Measurements from ENCODE around the gene ASCC1. TPM values are rescaled to one million over a fixed set of nuclear protein-coding genes. Genes with fewer than 3 reads are reported as not detected.

Gene ASCC1
- total and polyA plus RNA-seq, 2 donors (not counting 1 experiment from before 2014, with no cell fraction given): 17.9 to 28.1 TPM

DNA sequence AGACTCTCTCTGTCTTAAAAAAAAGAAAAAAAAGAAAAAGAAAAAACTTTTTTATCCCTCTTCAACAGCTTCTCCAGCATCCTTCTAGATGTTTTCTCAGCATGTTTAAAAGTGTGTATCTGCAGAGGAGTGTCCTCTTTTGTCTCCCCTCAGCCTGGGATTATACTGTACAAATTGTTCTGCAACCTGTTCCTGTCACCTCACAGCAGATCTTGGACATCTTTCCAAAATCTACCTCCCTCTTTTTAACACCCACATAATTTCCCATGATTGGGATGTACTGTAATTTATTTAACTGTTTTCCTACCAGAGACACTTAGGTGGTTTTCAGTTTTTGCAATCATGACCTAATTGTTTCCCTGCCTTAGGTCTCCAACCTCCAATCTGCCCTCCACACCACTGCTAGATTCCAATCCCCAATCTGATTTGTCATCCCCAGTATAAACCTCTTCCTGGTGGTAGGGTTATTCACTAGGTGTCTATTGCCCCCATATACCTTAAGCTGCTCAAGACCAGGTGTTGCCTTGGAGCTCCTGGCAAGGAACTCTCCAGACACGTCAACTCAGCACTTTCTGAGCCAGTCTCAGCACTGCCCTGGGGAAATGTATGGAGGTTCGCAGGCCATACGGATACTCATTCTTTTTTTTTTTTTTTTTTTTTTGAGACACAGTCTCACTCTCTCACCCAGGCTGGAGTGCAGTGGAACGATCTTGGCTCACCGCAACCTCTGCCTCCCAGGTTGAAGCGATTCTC lies 40.1 kb upstream of the ASCC1 start:
- H3K9ac ChIP-seq (ENCODE audit: low read length): no peak overlapping the region
- no peak overlapping the region for H2AFZ ChIP-seq (ENCODE audit: insufficient read depth, low read depth, low read length, poor library complexity, severe bottlenecking)
- peak overlapping the region; percentile 4 for H3K4me3 Mint-ChIP-seq

More for the DNA sequence above, 40.1 kb upstream of the ASCC1 start:
- H3K4me3 ChIP-seq (ENCODE audit: control extremely low read depth in 1 of 5, extremely low read depth in 1 of 5, insufficient read depth in 1 of 5, low read depth in 2 of 5, low read length in 4 of 5): no peak overlapping the region
- no peaks in the 10 kb centered on the region for H3K27me3 Mint-ChIP-seq
- POLR2A ChIA-PET: interaction anchor here (0.6 to 1.2 kb wide), 7 partner anchors 10 to 81 kb away, joined by 3 to 8 read pairs (median 3); partner anchors contain the start of gene DDIT4
- CTCF ChIA-PET: interaction anchor here (0.6 to 8.3 kb wide), 4 partner anchors 17 to 972 kb away, joined by 3 to 48 read pairs (median 3); partner anchors contain the start of gene DDIT4
- no peak overlapping the region for H3K4me2 ChIP-seq (replicated peaks; ENCODE audit: low read depth, low read length, poor library complexity, severe bottlenecking)
- no peaks in the 10 kb centered on the region for H3K9me3 Mint-ChIP-seq (ENCODE audit: insufficient read depth)
- DNase-seq (no peak), ATAC-seq (ENCODE audit: low read depth) (no peak)
- H3K79me2 ChIP-seq (ENCODE audit: control insufficient read depth, insufficient read depth, low read length): peaks cover 3% of the 10 kb centered on the region
- peaks cover 68 to 79% of the 10 kb centered on the region in 2 donors for H3K4me1 ChIP-seq (ENCODE audit: control insufficient read depth in 2 of 2, insufficient read depth in 2 of 2, low read length in 2 of 2)
- no peaks in the 10 kb centered on the region for H3K36me3 ChIP-seq (replicated peaks in 1 of 2; ENCODE audit: control extremely low read depth in 1 of 2, control insufficient read depth in 1 of 2, extremely low read depth in 1 of 2, insufficient read depth in 2 of 2, low read length in 1 of 2)
- peaks cover 71% of the 10 kb centered on the region for H3K4me1 Mint-ChIP-seq
- no peaks in the 10 kb centered on the region for H3K9me3 ChIP-seq (ENCODE audit: control extremely low read depth in 1 of 3, control insufficient read depth in 2 of 3, insufficient read depth in 1 of 3, low read length in 2 of 3)
- intact Hi-C loops (cut with micrococcal nuclease): no loop called here
- TF ChIP-seq, protein P1, sequence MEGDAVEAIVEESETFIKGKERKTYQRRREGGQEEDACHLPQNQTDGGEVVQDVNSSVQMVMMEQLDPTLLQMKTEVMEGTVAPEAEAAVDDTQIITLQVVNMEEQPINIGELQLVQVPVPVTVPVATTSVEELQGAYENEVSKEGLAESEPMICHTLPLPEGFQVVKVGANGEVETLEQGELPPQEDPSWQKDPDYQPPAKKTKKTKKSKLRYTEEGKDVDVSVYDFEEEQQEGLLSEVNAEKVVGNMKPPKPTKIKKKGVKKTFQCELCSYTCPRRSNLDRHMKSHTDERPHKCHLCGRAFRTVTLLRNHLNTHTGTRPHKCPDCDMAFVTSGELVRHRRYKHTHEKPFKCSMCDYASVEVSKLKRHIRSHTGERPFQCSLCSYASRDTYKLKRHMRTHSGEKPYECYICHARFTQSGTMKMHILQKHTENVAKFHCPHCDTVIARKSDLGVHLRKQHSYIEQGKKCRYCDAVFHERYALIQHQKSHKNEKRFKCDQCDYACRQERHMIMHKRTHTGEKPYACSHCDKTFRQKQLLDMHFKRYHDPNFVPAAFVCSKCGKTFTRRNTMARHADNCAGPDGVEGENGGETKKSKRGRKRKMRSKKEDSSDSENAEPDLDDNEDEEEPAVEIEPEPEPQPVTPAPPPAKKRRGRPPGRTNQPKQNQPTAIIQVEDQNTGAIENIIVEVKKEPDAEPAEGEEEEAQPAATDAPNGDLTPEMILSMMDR (IDR thresholded peaks at IDR 0.05): no peak
- no peak for TF ChIP-seq EZH2 (IDR thresholded peaks at IDR 0.05; ENCODE audit: borderline replicate concordance, insufficient read depth, low read depth, low read length, poor library complexity, severe bottlenecking)
- WGBS (ENCODE audit: insufficient coverage): no CpG with 5 or more reads among the region's 6 CpGs
- peak overlapping the region; percentile 62 for H3K27ac Mint-ChIP-seq
- no peaks in the 10 kb centered on the region for H3K27me3 ChIP-seq (replicated peaks in 1 of 4; ENCODE audit: control extremely low read depth in 1 of 4, control insufficient read depth in 3 of 4, insufficient read depth in 4 of 4, low read length in 3 of 4)
- H3K27ac ChIP-seq (ENCODE audit: low read length in 2 of 2): peak overlapping the region in 1 of 2 donors; percentile 51
- no peaks in the 10 kb centered on the region for H4K20me1 ChIP-seq (ENCODE audit: control insufficient read depth, insufficient read depth, low read length, poor library complexity, severe bottlenecking)
